ENCODE measurements around the gene TMEM72. TPM values are rescaled to one million over a fixed set of nuclear protein-coding genes. Genes with fewer than 3 reads are reported as not detected.

Gene TMEM72
- total RNA-seq, 1 experiment from 2014 or later: not detected

DNA sequence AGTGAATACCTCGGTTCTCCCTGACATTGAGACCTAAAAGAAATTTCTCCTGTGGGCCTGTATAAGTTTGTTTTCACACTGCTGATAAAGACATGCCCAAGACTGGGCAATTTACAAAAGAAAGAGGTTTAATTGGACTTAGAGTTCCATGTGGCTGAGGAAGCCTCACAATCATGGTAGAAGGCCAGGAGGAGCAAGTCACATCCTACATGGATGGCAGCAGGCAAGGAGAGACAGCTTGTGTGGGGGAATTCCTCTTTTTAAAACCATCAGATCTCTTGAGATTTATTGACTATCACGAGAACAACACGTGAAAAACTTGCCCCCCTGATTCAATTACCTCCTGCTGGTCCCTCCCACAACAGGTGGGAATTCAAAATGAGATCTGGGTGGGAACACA lies 6.7 kb downstream of the TMEM72 start:
- BruUV-seq (replicated peaks): no TSS peak
- no peaks in the 10 kb centered on the region for H3K4me1 ChIP-seq (ENCODE audit: control insufficient read depth, insufficient read depth, low read length)
- TF ChIP-seq POLR2AphosphoS5 (IDR thresholded peaks at IDR 0.05; ENCODE audit: low read depth, low read length) (no peak), SIN3A (IDR thresholded peaks at IDR 0.05; ENCODE audit: borderline replicate concordance, insufficient read depth, low read depth, low read length) (no peak), TCF7L2 (IDR thresholded peaks at IDR 0.05; ENCODE audit: low read depth, low read length) (no peak)
- TF ChIP-seq, protein P1, sequence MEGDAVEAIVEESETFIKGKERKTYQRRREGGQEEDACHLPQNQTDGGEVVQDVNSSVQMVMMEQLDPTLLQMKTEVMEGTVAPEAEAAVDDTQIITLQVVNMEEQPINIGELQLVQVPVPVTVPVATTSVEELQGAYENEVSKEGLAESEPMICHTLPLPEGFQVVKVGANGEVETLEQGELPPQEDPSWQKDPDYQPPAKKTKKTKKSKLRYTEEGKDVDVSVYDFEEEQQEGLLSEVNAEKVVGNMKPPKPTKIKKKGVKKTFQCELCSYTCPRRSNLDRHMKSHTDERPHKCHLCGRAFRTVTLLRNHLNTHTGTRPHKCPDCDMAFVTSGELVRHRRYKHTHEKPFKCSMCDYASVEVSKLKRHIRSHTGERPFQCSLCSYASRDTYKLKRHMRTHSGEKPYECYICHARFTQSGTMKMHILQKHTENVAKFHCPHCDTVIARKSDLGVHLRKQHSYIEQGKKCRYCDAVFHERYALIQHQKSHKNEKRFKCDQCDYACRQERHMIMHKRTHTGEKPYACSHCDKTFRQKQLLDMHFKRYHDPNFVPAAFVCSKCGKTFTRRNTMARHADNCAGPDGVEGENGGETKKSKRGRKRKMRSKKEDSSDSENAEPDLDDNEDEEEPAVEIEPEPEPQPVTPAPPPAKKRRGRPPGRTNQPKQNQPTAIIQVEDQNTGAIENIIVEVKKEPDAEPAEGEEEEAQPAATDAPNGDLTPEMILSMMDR (IDR thresholded peaks at IDR 0.05): no peak
- TF ChIP-seq, protein P2, sequence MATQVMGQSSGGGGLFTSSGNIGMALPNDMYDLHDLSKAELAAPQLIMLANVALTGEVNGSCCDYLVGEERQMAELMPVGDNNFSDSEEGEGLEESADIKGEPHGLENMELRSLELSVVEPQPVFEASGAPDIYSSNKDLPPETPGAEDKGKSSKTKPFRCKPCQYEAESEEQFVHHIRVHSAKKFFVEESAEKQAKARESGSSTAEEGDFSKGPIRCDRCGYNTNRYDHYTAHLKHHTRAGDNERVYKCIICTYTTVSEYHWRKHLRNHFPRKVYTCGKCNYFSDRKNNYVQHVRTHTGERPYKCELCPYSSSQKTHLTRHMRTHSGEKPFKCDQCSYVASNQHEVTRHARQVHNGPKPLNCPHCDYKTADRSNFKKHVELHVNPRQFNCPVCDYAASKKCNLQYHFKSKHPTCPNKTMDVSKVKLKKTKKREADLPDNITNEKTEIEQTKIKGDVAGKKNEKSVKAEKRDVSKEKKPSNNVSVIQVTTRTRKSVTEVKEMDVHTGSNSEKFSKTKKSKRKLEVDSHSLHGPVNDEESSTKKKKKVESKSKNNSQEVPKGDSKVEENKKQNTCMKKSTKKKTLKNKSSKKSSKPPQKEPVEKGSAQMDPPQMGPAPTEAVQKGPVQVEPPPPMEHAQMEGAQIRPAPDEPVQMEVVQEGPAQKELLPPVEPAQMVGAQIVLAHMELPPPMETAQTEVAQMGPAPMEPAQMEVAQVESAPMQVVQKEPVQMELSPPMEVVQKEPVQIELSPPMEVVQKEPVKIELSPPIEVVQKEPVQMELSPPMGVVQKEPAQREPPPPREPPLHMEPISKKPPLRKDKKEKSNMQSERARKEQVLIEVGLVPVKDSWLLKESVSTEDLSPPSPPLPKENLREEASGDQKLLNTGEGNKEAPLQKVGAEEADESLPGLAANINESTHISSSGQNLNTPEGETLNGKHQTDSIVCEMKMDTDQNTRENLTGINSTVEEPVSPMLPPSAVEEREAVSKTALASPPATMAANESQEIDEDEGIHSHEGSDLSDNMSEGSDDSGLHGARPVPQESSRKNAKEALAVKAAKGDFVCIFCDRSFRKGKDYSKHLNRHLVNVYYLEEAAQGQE (IDR thresholded peaks at IDR 0.05; ENCODE audit: insufficient read depth in 1 of 2, low read depth in 2 of 2, low read length in 1 of 2): no peak
- peaks cover 5% of the 10 kb centered on the region for H3K27me3 ChIP-seq (ENCODE audit: control insufficient read depth, insufficient read depth, low read length)
- ChIA-PET POLR2A (no interaction called here), CTCF (no interaction called here)
- no peak for DNase-seq (ENCODE audit: low read depth, low spot score)
- no peak overlapping the region for H3K4me3 ChIP-seq (ENCODE audit: low read depth in 2 of 2, low read length in 2 of 2)
- H3K9me3 ChIP-seq (ENCODE audit: control insufficient read depth, insufficient read depth, low read depth, low read length): no peaks in the 10 kb centered on the region
- no peak for ATAC-seq
- H3K36me3 ChIP-seq (ENCODE audit: control insufficient read depth, insufficient read depth, low read length): no peaks in the 10 kb centered on the region
- in situ Hi-C loops (cut with HindIII; ENCODE audit: low pct_unique_long_range_greater_than_20kb, low sequenced_read_pairs) (no loop called here), intact Hi-C loops (cut with micrococcal nuclease; ENCODE audit: unreplicated experiment) (no loop called here)
- H3K27ac ChIP-seq (ENCODE audit: low read length): no peak overlapping the region

DNA sequence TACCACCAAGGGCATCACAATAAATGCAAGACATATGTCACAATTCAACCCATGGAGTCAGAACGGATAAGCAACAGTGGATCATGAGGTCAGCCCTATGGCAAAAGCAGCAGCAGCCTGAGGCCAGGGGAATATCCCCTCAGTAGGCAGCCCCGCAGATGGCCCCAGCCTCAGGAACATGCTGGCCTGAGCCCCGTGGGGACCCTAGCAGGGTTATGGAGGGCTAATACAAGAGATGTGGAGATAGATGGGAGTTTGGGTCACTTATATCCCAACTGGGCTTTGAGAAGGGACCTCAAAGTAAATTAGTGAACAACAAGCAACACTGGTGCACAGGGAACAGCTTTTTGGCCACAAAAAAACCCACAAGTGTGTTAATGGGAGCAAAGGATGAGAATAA lies 9.1 kb downstream of the TMEM72 start:
- H3K9me3 ChIP-seq (ENCODE audit: control insufficient read depth, insufficient read depth, low read depth, low read length): no peaks in the 10 kb centered on the region
- intact Hi-C loops (cut with micrococcal nuclease; ENCODE audit: unreplicated experiment): no loop called here
- H3K27ac ChIP-seq (ENCODE audit: low read length): no peak overlapping the region
- H3K36me3 ChIP-seq (ENCODE audit: control insufficient read depth, insufficient read depth, low read length): no peaks in the 10 kb centered on the region
- ChIA-PET CTCF (no interaction called here), POLR2A (no interaction called here)
- in situ Hi-C loops (cut with HindIII; ENCODE audit: low pct_unique_long_range_greater_than_20kb, low sequenced_read_pairs): no loop called here
- no peak overlapping the region for H3K4me3 ChIP-seq (ENCODE audit: low read depth in 2 of 2, low read length in 2 of 2)
- H3K27me3 ChIP-seq (ENCODE audit: control insufficient read depth, insufficient read depth, low read length): peaks cover 5% of the 10 kb centered on the region
- BruUV-seq (replicated peaks): no TSS peak
- DNase-seq (ENCODE audit: low read depth, low spot score) (no peak), ATAC-seq (no peak)
- TF ChIP-seq, protein P2 (IDR thresholded peaks at IDR 0.05; ENCODE audit: insufficient read depth in 1 of 2, low read depth in 2 of 2, low read length in 1 of 2): no peak
- TF ChIP-seq, protein P1 (IDR thresholded peaks at IDR 0.05): no peak
- TF ChIP-seq TCF7L2 (IDR thresholded peaks at IDR 0.05; ENCODE audit: low read depth, low read length) (no peak), SIN3A (IDR thresholded peaks at IDR 0.05; ENCODE audit: borderline replicate concordance, insufficient read depth, low read depth, low read length) (no peak), POLR2AphosphoS5 (IDR thresholded peaks at IDR 0.05; ENCODE audit: low read depth, low read length) (no peak)
- no peaks in the 10 kb centered on the region for H3K4me1 ChIP-seq (ENCODE audit: control insufficient read depth, insufficient read depth, low read length)
